Spleen (tissue), 11 donors: ENCODE data around the gene UBR4. TPM values are rescaled to one million over a fixed set of nuclear protein-coding genes. Genes with fewer than 3 reads are reported as not detected.

ENCODE experiments used
- DNase-seq: peaks from one replicate; pipeline ENCODE4 v3.0.0-alpha.2; 2020
- H3K27ac ChIP-seq, 8 donors: fragments of 200-600 bp; sonication (generic) in 7 of 8; 1 replicate in 4 of 8; 2 replicates in 4 of 8; pipeline versions ENCODE4 v1.5.0 to v1.8.0; 2016 to 2021; ENCODE audit warnings: inconsistent platforms in 4 of 8, mild to moderate bottlenecking in 4 of 8, moderate library complexity in 1 of 8
- H3K27me3 ChIP-seq, 7 donors: fragments of 200-600 bp; sonication (generic) in 6 of 7; replicated peaks in 1 of 7; 1 replicate in 4 of 7; 2 replicates in 3 of 7; pipeline versions ENCODE4 v1.5.0 to v1.8.0; 2016 to 2021; ENCODE audit warnings: inconsistent platforms in 3 of 7, mild to moderate bottlenecking in 1 of 7
- H3K36me3 ChIP-seq, 6 donors: fragments of 200-600 bp; sonication (generic) in 5 of 6; 1 replicate in 4 of 6; 2 replicates in 2 of 6; pipeline versions ENCODE4 v1.5.0 to v1.8.0; 2016 to 2021; ENCODE audit warnings: inconsistent platforms in 2 of 6
- H3K4me1 ChIP-seq, 6 donors: fragments of 200-600 bp; sonication (generic) in 5 of 6; 1 replicate in 3 of 6; 2 replicates in 3 of 6; pipeline versions ENCODE4 v1.5.0 to v1.8.0; 2016 to 2021; ENCODE audit warnings: inconsistent platforms in 3 of 6
- H3K4me3 ChIP-seq, 8 donors: fragments of 200-600 bp; sonication (generic) in 7 of 8; 1 replicate in 4 of 8; 2 replicates in 4 of 8; pipeline versions ENCODE4 v1.5.0 to v1.8.0; 2016 to 2021; ENCODE audit warnings: inconsistent platforms in 4 of 8, mild to moderate bottlenecking in 4 of 8, moderate library complexity in 2 of 8
- H3K9me3 ChIP-seq, 8 donors: fragments of 200-600 bp; sonication (generic) in 7 of 8; 1 replicate in 4 of 8; 2 replicates in 4 of 8; pipeline versions ENCODE4 v1.5.0 to v1.8.0; 2016 to 2021; ENCODE audit warnings: inconsistent platforms in 4 of 8
- CTCF ChIP-seq, 11 experiments: fragments of 200-600 bp in 7 of 11; fragments of 450-650 bp in 4 of 11; sonication (generic) in 4 of 11; IDR thresholded peaks in 8 of 11; conservative IDR thresholded peaks in 3 of 11; 1 replicate in 7 of 11; 2 replicates in 4 of 11; pipeline versions ENCODE4 v1.4.0 to v1.8.0; 2016 to 2021; ENCODE audit warnings: antibody characterized with exemption in 11 of 11, inconsistent platforms in 4 of 11, mild to moderate bottlenecking in 1 of 11
- POLR2A ChIP-seq, 3 donors: fragments of 450-650 bp; IDR thresholded peaks; one replicate each; pipeline ENCODE4 v1.5.1; 2017; ENCODE audit warnings: antibody characterized with exemption in 3 of 3, mild to moderate bottlenecking in 1 of 3
- POLR2AphosphoS5 ChIP-seq, 3 donors: sonication (generic); formaldehyde crosslinking; IDR thresholded peaks; one replicate each; pipeline ENCODE4 v1.5.1; 2017; ENCODE audit warnings: antibody characterized with exemption in 3 of 3
- WGBS, 5 donors: extraction: QIAGEN DNeasy Blood & Tissue Kit in 3 of 5; methylation state at CpG; one replicate each; pipeline versions ENCODE4 v1.1.5 to v1.1.7; 2013 to 2018; 5-methylcytosine and 5-hydroxymethylcytosine counted together
- intact Hi-C: fragments of 100-400 bp; cut with DNase I; formaldehyde crosslinking; loops from one replicate; pipeline ENCODE4 v1.15.0; 2023; ENCODE audit warnings: low total_unique reads
- polyA plus RNA-seq, 3 donors: library from polyadenylated mRNA; stranded (reverse); fragments of 200-250 nt; gene quantifications; one replicate each; pipeline ENCODE4 v1.2.1, GENCODE V29; 2013
- total RNA-seq, 7 donors: library from RNA; depleted of rRNA in 3 of 7; stranded (reverse); fragments of >200 nt in 3 of 7; fragmentation: NEBNext Ultra II Directional in 4 of 7; extraction: Animal tissue kit (Norgen Biotek cat#: 25700) in 4 of 7; gene quantifications; one replicate each; pipeline versions ENCODE4 v1.1.0 to v1.2.1, GENCODE V29; 2016 to 2021
- donor health status: healthy with polysubstance abuse.
- donor health status: DM: no; HTN: no; CAD: no; lungs with moderate emphysema.
- donor health status: DM: no; HTN: no; CAD: no.
- donor health status: Bipolar disorder and iron deficiency.
- donor health status: healthy.
- donor health status: DM: no; HTN: no; CAD: no.
- donor health status: DM: yes; HTN: yes; CAD: no.

UBR4 gene
- total and polyA plus RNA-seq, 10 donors = 72.5 to 184 (median 149) TPM

DNA sequence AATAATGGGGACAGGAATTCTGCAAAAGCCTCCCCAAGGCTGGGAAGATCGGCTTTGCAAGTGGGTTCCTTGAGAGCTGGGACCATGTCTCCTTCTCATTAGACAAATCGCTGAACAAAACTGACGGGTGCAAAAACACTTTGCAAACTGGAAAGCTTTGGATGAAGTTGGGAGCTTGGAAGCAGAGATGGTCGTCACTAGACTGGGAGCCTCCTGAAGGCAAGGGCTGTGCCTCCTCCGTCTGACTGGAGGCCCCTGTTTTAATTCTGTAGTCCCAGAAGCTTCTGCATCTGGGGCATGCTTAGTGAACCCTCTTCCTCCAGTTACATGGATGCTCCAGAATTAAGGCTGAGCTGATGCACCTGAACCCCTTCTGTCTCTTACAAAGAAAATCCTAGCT is 171.3 kb downstream of the UBR4 start:
- no peak for DNase-seq
- Histone ChIP-seq H3K4me1 (peaks cover 0 to 7% (median 2%) of the 10 kb centered on the region in 6 donors), H3K27ac (no peak overlapping the region), H3K27me3 (peaks cover 0 to 32% (median 0%) of the 10 kb centered on the region in 7 donors), H3K4me3 (no peak overlapping the region), H3K9me3 (no peaks in the 10 kb centered on the region), H3K36me3 (no peaks in the 10 kb centered on the region)
- intact Hi-C loops = no loop called here
- TF ChIP-seq POLR2AphosphoS5 (IDR thresholded peaks at IDR 0.05) = no peak
- no peak for TF ChIP-seq POLR2A (IDR thresholded peaks at IDR 0.05)
- TF ChIP-seq CTCF (IDR thresholded peaks at IDR 0.05 in 8 of 11, conservative IDR thresholded peaks at IDR 0.05 in 3 of 11) = no peak
- 86 to 96% (median 88%) methylated on average over 5 of the region's 5 CpGs for WGBS, 5 donors

- Histone ChIP-seq H3K4me3 (no peak overlapping the region), H3K36me3 (no peaks in the 10 kb centered on the region), H3K4me1 (peaks cover 0 to under 1% (median 0%) of the 10 kb centered on the region in 6 donors), H3K9me3 (no peaks in the 10 kb centered on the region), H3K27me3 (peaks cover 0 to 26% (median 0%) of the 10 kb centered on the region in 7 donors), H3K27ac (no peak overlapping the region)
- TF ChIP-seq CTCF (IDR thresholded peaks at IDR 0.05 in 8 of 11, conservative IDR thresholded peaks at IDR 0.05 in 3 of 11) (no peak), POLR2AphosphoS5 (IDR thresholded peaks at IDR 0.05) (no peak), POLR2A (IDR thresholded peaks at IDR 0.05) (no peak)
- WGBS, 5 donors = 80 to 85% (median 84%) methylated on average over 3 to 5 of the region's 5 CpGs
- DNase-seq = peak; percentile 18
- intact Hi-C loops = no loop called here
These were observed 172.0 kb downstream of the UBR4 start for GRCh38 chr1:19038096-19038495.

- intact Hi-C loops = no loop called here
- 77 to 97% (median 84%) methylated on average over 4 of the region's 4 CpGs for WGBS, 5 donors
- Histone ChIP-seq H3K9me3 (no peaks in the 10 kb centered on the region), H3K4me1 (no peaks in the 10 kb centered on the region), H3K27ac (no peak overlapping the region), H3K36me3 (no peaks in the 10 kb centered on the region), H3K4me3 (no peak overlapping the region), H3K27me3 (peaks cover 0 to 21% (median 0%) of the 10 kb centered on the region in 7 donors)
- no peak for TF ChIP-seq CTCF (IDR thresholded peaks at IDR 0.05 in 8 of 11, conservative IDR thresholded peaks at IDR 0.05 in 3 of 11)
- peak; percentile 49 for DNase-seq
These were observed 172.4 kb downstream of the UBR4 start for GRCh38 chr1:19037659-19038058.

DNA sequence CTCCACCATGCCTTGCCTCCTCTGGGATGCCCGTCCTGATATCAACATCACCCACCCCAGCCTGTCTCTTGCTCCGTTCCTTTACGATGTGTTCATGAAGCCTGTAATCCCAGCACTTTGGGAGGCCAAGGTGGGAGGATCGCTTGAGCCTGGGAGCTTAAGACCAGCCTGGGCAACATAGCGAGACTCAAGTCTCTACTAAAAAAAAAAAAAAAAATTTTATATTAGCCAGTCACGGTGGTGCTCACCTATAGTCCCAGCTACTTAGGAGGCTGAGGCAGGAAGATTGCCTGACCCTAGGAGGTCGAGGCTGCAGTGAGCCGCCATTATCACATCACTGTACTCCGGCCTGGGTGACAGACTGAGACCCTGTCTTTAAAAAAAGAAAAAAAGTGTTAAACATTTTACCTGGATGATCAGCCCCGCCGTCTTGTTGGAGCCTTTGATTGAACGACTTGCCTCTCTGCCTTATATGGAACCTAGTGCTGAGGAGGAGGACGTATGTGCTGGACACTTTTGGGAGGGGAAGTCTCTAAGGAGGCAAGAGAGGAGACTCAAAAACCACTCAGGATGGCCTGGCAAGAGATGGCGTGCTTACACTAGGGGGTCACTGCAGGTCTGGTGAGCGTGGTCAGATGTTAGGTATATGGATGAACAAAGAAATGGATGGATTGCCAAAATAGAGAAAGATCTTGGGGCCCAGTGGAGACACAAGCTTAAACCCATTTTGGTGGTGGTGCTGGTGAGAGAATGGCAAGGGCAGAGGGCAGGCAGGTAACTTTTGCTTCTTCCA is 173.1 kb downstream of the UBR4 start:
- DNase-seq = peak; percentile 15
- Histone ChIP-seq H3K27ac (no peak overlapping the region), H3K36me3 (no peaks in the 10 kb centered on the region), H3K4me3 (no peak overlapping the region), H3K9me3 (no peaks in the 10 kb centered on the region), H3K4me1 (no peaks in the 10 kb centered on the region), H3K27me3 (peaks cover 0 to 18% (median 0%) of the 10 kb centered on the region in 7 donors)
- 89 to 91% (median 90%) methylated on average over 15 of the region's 15 CpGs for WGBS, 5 donors
- TF ChIP-seq POLR2AphosphoS5 (IDR thresholded peaks at IDR 0.05) (no peak), CTCF (IDR thresholded peaks at IDR 0.05 in 8 of 11, conservative IDR thresholded peaks at IDR 0.05 in 3 of 11) (no peak), POLR2A (IDR thresholded peaks at IDR 0.05) (no peak)
- intact Hi-C loops = no loop called here
